ENCODE data around the gene CYRIA. TPM values are rescaled to one million over a fixed set of nuclear protein-coding genes. Genes with fewer than 3 reads are reported as not detected.

CYRIA gene
- total and polyA plus RNA-seq, 10 of the 15 experiments (the other 5 are each of a cell fraction or from before 2014, with no cell fraction given): 3.0 to 13.1 (median 8.5) TPM

- TF ChIP-seq LARP7 (IDR thresholded peaks at IDR 0.05) (no peak), ETV6 (conservative IDR thresholded peaks at IDR 0.05 in 1 of 2, IDR thresholded peaks at IDR 0.05 in 1 of 2; ENCODE audit: borderline replicate concordance in 1 of 2, low read depth in 1 of 2) (peak in 1 of 2 experiments; percentile 47; a peak in 1 of 4 replicates), JUNB (IDR thresholded peaks at IDR 0.05) (peak; percentile 54; the same call in 1 of the 2 replicates), RAD51 (IDR thresholded peaks at IDR 0.05) (no peak), MTA2 (IDR thresholded peaks at IDR 0.05; ENCODE audit: low read depth) (0 out of 2 replicates have a peak, but pooled peaks have one; percentile 17), ATF3 (IDR thresholded peaks at IDR 0.05; ENCODE audit: borderline replicate concordance, extremely low read depth, low read depth, low read length) (no peak), BMI1 (IDR thresholded peaks at IDR 0.05; ENCODE audit: borderline replicate concordance) (no peak), KLF5 (IDR thresholded peaks at IDR 0.05; ENCODE audit: partially characterized antibody) (no peak), ESRRA (IDR thresholded peaks at IDR 0.05; ENCODE audit: low read length) (no peak), RAD21 (IDR thresholded peaks at IDR 0.05; ENCODE audit: insufficient read depth, low read depth, low read length) (no peak), USF1 (IDR thresholded peaks at IDR 0.05; ENCODE audit: borderline replicate concordance, extremely low read length, insufficient read depth, low read depth, low read length) (no peak), ZBTB40 (IDR thresholded peaks at IDR 0.05; ENCODE audit: borderline replicate concordance) (no peak), ZBTB11 (CRISPR knock-in tag; IDR thresholded peaks at IDR 0.05) (no peak), EED (IDR thresholded peaks at IDR 0.05; ENCODE audit: low read depth) (peak; percentile 81)
Measured at GRCh38 chr2:16660114-16660513, 5.5 kb downstream of the CYRIA start (continued).
